Measurements from ENCODE around the gene RGS17. TPM values are rescaled to one million over a fixed set of nuclear protein-coding genes. Genes with fewer than 3 reads are reported as not detected.
"Not testable (repeated sequence)": the region's sequence is repeated elsewhere in the genome, so short reads cannot be mapped to it uniquely, and the experiment has no call there.

RGS17 gene
- total RNA-seq, 1 donor: 38.1 TPM

GRCh38 chr6:152976749-152977148, 154.3 kb downstream of the RGS17 start:
- DNase-seq (ENCODE audit: low read depth): no peak
- H3K4me3 ChIP-seq (ENCODE audit: low read depth, low read length): no peak overlapping the region
- TF ChIP-seq CTCF (IDR thresholded peaks at IDR 0.05; ENCODE audit: insufficient read depth, low read length): no peak

- H3K4me3 ChIP-seq (ENCODE audit: low read depth, low read length): no peak overlapping the region
- no peak for DNase-seq (ENCODE audit: low read depth)
- TF ChIP-seq CTCF (IDR thresholded peaks at IDR 0.05; ENCODE audit: insufficient read depth, low read length): no peak
Observed at GRCh38 chr6:152975204-152975915, 155.7 kb downstream of the RGS17 start.

GRCh38 chr6:152973916-152974315, 157.2 kb downstream of the RGS17 start:
- no peak overlapping the region for H3K4me3 ChIP-seq (ENCODE audit: low read depth, low read length)
- TF ChIP-seq CTCF (IDR thresholded peaks at IDR 0.05; ENCODE audit: insufficient read depth, low read length): no peak
- DNase-seq (ENCODE audit: low read depth): no peak

- TF ChIP-seq CTCF (IDR thresholded peaks at IDR 0.05; ENCODE audit: insufficient read depth, low read length): no peak
- H3K4me3 ChIP-seq (ENCODE audit: low read depth, low read length): no peak overlapping the region
- DNase-seq (ENCODE audit: low read depth): no peak
Observed at GRCh38 chr6:152969688-152970418, 161.2 kb downstream of the RGS17 start.

GRCh38 chr6:152966168-152966894, 164.8 kb downstream of the RGS17 start:
- DNase-seq (ENCODE audit: low read depth); H3K4me3 ChIP-seq (ENCODE audit: low read depth, low read length): not testable (repeated sequence)

- TF ChIP-seq CTCF (IDR thresholded peaks at IDR 0.05; ENCODE audit: insufficient read depth, low read length): no peak
- no peak for DNase-seq (ENCODE audit: low read depth)
Observed at GRCh38 chr6:152959333-152959732, 171.7 kb downstream of the RGS17 start.

GRCh38 chr6:152957796-152958195, 173.3 kb downstream of the RGS17 start:
- no peak for DNase-seq (ENCODE audit: low read depth)
- H3K4me3 ChIP-seq (ENCODE audit: low read depth, low read length): no peak overlapping the region
- TF ChIP-seq CTCF (IDR thresholded peaks at IDR 0.05; ENCODE audit: insufficient read depth, low read length): no peak

More at GRCh38 chr6:152959333-152959732, 171.7 kb downstream of the RGS17 start:
- no peak overlapping the region for H3K4me3 ChIP-seq (ENCODE audit: low read depth, low read length)
